ENCODE results near the gene RAB34.

DNA sequence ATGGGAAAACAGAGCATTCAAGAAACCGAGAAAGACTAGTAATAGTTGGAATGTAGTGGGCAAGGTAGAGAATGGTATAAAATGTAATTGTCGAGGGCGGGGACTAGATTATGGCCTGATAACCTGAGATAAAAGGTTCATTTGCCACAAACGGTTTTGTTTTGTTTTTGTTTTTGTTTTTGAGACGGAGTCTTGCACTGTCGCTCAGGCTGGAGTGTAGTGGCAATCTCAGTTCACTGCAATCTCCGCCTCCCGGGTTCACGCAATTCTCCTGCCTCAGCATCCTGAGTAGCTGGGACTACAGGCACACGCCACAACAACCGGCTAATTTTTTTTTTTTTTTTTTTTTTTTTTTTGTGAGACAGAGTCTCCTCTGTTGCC lies 12.3 kb upstream of the RAB34 start:
- TF ChIP-seq CTCF (IDR thresholded peaks at IDR 0.05; ENCODE audit: insufficient read depth, low read length, poor library complexity, severe bottlenecking) (no peak), EZH2phosphoT487 (conservative IDR thresholded peaks at IDR 0.05; ENCODE audit: low read length) (no peak)

Measured in SU-DHL-6 (cell line).